Liver (tissue), 3 donors: Measurements from ENCODE around the gene MGAT1.

Source experiments
- GABPA ChIP-seq, 2 donors: IDR thresholded peaks in 1 of 2; conservative IDR thresholded peaks in 1 of 2; 2 replicates each; pipeline ENCODE4 v1.6.1; 2016; ENCODE audit warnings: antibody characterized with exemption in 2 of 2, mild to moderate bottlenecking in 1 of 2, moderate library complexity in 1 of 2
- JUND ChIP-seq, 2 donors: IDR thresholded peaks; 2 replicates each; pipeline ENCODE4 v1.6.1; 2016; ENCODE audit warnings: antibody characterized with exemption in 2 of 2
- MAX ChIP-seq: IDR thresholded peaks from 2 replicates; pipeline ENCODE4 v1.6.1; 2016; ENCODE audit warnings: antibody characterized with exemption
- RAD21 ChIP-seq, 2 donors: IDR thresholded peaks; 2 replicates each; pipeline ENCODE4 v1.6.1; 2016; ENCODE audit warnings: antibody characterized with exemption in 2 of 2, mild to moderate bottlenecking in 2 of 2
- SP1 ChIP-seq: IDR thresholded peaks from 2 replicates; pipeline ENCODE4 v1.6.1; 2018; ENCODE audit warnings: antibody characterized with exemption, mild to moderate bottlenecking
- YY1 ChIP-seq: IDR thresholded peaks from 2 replicates; pipeline ENCODE4 v1.6.1; 2016; ENCODE audit warnings: antibody characterized with exemption, mild to moderate bottlenecking
- ZBTB33 ChIP-seq: IDR thresholded peaks from 2 replicates; pipeline ENCODE4 v1.6.1; 2016; ENCODE audit warnings: antibody characterized with exemption
- TF ChIP-seq, protein P1 (sequence below): fragments of 150-350 bp; IDR thresholded peaks from 2 replicates; pipeline ENCODE4 v1.5.1; 2017; ENCODE audit warnings: improper control_type of control experiment, low read depth, low read length; ENCODE audit not compliant: missing input control
- TF ChIP-seq, protein P2 (sequence below): IDR thresholded peaks from 2 replicates; pipeline ENCODE4 v1.6.1; 2016; ENCODE audit warnings: antibody characterized with exemption, mild to moderate bottlenecking
- TF ChIP-seq, protein P3 (sequence below): IDR thresholded peaks from 2 replicates; pipeline ENCODE4 v1.6.1; 2016; ENCODE audit warnings: antibody characterized with exemption
- donor health status: healthy.
- donor health status: healthy.

DNA sequence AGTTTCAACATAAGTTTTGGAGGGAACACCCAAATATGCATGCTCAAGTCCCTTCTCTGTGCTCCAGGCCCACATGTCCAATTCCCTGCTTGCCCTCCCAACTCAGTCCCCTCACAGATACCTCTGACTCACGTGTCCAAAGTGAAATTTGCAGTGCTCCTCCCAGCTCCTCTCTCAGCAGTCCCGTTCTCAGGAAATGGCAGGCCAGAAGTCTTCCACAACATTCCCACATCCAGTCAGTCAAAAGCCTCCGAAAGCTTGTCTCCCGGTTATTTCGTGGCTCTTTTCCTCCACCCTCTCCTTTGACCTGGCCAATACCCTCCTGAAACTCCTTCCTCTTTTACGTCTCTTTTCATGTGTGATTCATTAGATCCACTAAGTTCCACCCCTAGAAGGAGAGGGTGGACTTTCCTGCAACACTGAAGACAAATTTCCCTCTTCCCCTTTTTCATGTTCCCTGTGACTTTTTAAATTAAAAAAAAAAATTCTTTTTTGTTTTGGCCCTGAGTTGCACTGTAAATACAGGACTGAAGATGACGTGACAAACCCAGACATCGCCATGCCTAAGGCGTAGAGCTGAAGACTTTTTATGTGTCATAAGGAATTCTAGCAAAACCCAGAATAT, 12.8 kb upstream of the MGAT1 start:
- TF ChIP-seq, protein P1, sequence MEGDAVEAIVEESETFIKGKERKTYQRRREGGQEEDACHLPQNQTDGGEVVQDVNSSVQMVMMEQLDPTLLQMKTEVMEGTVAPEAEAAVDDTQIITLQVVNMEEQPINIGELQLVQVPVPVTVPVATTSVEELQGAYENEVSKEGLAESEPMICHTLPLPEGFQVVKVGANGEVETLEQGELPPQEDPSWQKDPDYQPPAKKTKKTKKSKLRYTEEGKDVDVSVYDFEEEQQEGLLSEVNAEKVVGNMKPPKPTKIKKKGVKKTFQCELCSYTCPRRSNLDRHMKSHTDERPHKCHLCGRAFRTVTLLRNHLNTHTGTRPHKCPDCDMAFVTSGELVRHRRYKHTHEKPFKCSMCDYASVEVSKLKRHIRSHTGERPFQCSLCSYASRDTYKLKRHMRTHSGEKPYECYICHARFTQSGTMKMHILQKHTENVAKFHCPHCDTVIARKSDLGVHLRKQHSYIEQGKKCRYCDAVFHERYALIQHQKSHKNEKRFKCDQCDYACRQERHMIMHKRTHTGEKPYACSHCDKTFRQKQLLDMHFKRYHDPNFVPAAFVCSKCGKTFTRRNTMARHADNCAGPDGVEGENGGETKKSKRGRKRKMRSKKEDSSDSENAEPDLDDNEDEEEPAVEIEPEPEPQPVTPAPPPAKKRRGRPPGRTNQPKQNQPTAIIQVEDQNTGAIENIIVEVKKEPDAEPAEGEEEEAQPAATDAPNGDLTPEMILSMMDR, result no peak
- TF ChIP-seq RAD21 (IDR thresholded peaks at IDR 0.05), result peak in 1 of 2 donors; percentile 8
- no peak for TF ChIP-seq ZBTB33
- TF ChIP-seq SP1, result no peak
- no peak for TF ChIP-seq GABPA (IDR thresholded peaks at IDR 0.05 in 1 of 2, conservative IDR thresholded peaks at IDR 0.05 in 1 of 2)
- TF ChIP-seq MAX, result no peak
- TF ChIP-seq, protein P2, sequence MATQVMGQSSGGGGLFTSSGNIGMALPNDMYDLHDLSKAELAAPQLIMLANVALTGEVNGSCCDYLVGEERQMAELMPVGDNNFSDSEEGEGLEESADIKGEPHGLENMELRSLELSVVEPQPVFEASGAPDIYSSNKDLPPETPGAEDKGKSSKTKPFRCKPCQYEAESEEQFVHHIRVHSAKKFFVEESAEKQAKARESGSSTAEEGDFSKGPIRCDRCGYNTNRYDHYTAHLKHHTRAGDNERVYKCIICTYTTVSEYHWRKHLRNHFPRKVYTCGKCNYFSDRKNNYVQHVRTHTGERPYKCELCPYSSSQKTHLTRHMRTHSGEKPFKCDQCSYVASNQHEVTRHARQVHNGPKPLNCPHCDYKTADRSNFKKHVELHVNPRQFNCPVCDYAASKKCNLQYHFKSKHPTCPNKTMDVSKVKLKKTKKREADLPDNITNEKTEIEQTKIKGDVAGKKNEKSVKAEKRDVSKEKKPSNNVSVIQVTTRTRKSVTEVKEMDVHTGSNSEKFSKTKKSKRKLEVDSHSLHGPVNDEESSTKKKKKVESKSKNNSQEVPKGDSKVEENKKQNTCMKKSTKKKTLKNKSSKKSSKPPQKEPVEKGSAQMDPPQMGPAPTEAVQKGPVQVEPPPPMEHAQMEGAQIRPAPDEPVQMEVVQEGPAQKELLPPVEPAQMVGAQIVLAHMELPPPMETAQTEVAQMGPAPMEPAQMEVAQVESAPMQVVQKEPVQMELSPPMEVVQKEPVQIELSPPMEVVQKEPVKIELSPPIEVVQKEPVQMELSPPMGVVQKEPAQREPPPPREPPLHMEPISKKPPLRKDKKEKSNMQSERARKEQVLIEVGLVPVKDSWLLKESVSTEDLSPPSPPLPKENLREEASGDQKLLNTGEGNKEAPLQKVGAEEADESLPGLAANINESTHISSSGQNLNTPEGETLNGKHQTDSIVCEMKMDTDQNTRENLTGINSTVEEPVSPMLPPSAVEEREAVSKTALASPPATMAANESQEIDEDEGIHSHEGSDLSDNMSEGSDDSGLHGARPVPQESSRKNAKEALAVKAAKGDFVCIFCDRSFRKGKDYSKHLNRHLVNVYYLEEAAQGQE, result no peak
- TF ChIP-seq JUND (IDR thresholded peaks at IDR 0.05), result no peak
- TF ChIP-seq, protein P3, sequence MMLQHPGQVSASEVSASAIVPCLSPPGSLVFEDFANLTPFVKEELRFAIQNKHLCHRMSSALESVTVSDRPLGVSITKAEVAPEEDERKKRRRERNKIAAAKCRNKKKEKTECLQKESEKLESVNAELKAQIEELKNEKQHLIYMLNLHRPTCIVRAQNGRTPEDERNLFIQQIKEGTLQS, result no peak
- no peak for TF ChIP-seq YY1
